HT1080 (cell line): ENCODE measurements around the gene GALNT3. TPM values are rescaled to one million over a fixed set of nuclear protein-coding genes. Genes with fewer than 3 reads are reported as not detected.
A peak's percentile ranks its signal among the peaks of the same experiment; 100 is the strongest.

Experiments
- DNase-seq: peaks from one replicate; pipeline ENCODE4 v3.0.0-alpha.2; 2015; ENCODE audit warnings: low read depth
- polyA plus RNA-seq, 2 experiments: library from polyadenylated mRNA; depleted of rRNA; stranded (reverse); fragments of >200 nt; gene quantifications; 2 replicates each; pipeline ENCODE4 v1.2.3, GENCODE V29; 2015
- total RNA-seq: library from RNA; depleted of rRNA; stranded (reverse); fragments of >200 nt; shearing (Covaris generic); gene quantifications from 2 replicates; pipeline ENCODE4 v1.2.3, GENCODE V29; 2014; rRNA removed

The GALNT3 gene
- total RNA-seq = 0.50 TPM in 1 of 2 replicates, not detected in the other
- polyA plus RNA-seq (2015; cell fraction: cytosol; rRNA removed) = not detected in 2 replicates
- polyA plus RNA-seq (2015; cell fraction: nucleus; rRNA removed) = not detected in 2 replicates

GRCh38 chr2:165793779-165794535 lies at the start of gene GALNT3:
TSS of gene GALNT3 (minus strand) at chr2:165794247. CDS start at chr2:165770700, 23,547 bp downstream.
- DNase-seq = no peak

GRCh38 chr2:165843351-165843750 lies 49.3 kb upstream of the GALNT3 start:
- DNase-seq = no peak

- no peak for DNase-seq
These were observed 46.4 kb upstream of the GALNT3 start for GRCh38 chr2:165840333-165840958.

- peak; percentile 52 for DNase-seq
These were observed 45.6 kb upstream of the GALNT3 start for GRCh38 chr2:165839610-165840009.

GRCh38 chr2:165837122-165837521 lies 43.1 kb upstream of the GALNT3 start:
- peak; percentile 41 for DNase-seq

GRCh38 chr2:165835363-165835762 lies 41.3 kb upstream of the GALNT3 start:
- no peak for DNase-seq

- peak; percentile 75 for DNase-seq
These were observed 39.1 kb upstream of the GALNT3 start for GRCh38 chr2:165833156-165833555.

- DNase-seq = no peak
These were observed 33.9 kb upstream of the GALNT3 start for GRCh38 chr2:165827921-165828276.

- DNase-seq = no peak
These were observed 33.2 kb upstream of the GALNT3 start for GRCh38 chr2:165827016-165827920.

- DNase-seq = peak; percentile 9
These were observed 31.0 kb upstream of the GALNT3 start for GRCh38 chr2:165825041-165825440.

- DNase-seq = no peak
These were observed 26.2 kb upstream of the GALNT3 start for GRCh38 chr2:165820296-165820695.

GRCh38 chr2:165818920-165819319 lies 24.9 kb upstream of the GALNT3 start:
- no peak for DNase-seq

GRCh38 chr2:165815299-165816141 lies 21.5 kb upstream of the GALNT3 start:
- no peak for DNase-seq

- no peak for DNase-seq
These were observed 20.4 kb upstream of the GALNT3 start for GRCh38 chr2:165814473-165814872.

- DNase-seq = no peak
These were observed 17.7 kb upstream of the GALNT3 start for GRCh38 chr2:165811592-165812370.

GRCh38 chr2:165810418-165810817 lies 16.4 kb upstream of the GALNT3 start:
- no peak for DNase-seq

GRCh38 chr2:165804719-165805118 lies 10.7 kb upstream of the GALNT3 start:
- DNase-seq = no peak

- DNase-seq = peak; percentile 41
These were observed 9.2 kb upstream of the GALNT3 start for GRCh38 chr2:165803123-165803760.

- no peak for DNase-seq
These were observed 7.1 kb upstream of the GALNT3 start for GRCh38 chr2:165801176-165801575.
